Kidney (tissue), 14 donors: ENCODE results near the gene HNRNPLL. TPM values are rescaled to one million over a fixed set of nuclear protein-coding genes. Genes with fewer than 3 reads are reported as not detected.

Experiments
- DNase-seq, 5 donors: peaks; one replicate each; pipeline ENCODE4 v3.0.0-alpha.2; 2013 to 2020
- FAIRE-seq: peaks from 2 replicates; lab custom pipeline; 2012; peaks lifted over from hg19 to GRCh38; lab: Jason Lieb, UNC
- H3K27ac ChIP-seq, 2 donors: one replicate each; pipeline ENCODE4 v1.7.0; 2013; ENCODE audit warnings: low read depth in 2 of 2, low read length in 2 of 2, inconsistent platforms in 1 of 2
- H3K27me3 ChIP-seq: one replicate; pipeline ENCODE4 v1.7.1; 2013; ENCODE audit warnings: low read length, inconsistent platforms; ENCODE audit not compliant: control insufficient read depth, insufficient read depth
- H3K36me3 ChIP-seq, 3 donors: one replicate each; pipeline versions ENCODE4 v1.7.0 to v1.7.1; 2013; ENCODE audit warnings: low read length in 3 of 3, control low read depth in 1 of 3, inconsistent platforms in 1 of 3; ENCODE audit not compliant: insufficient read depth in 3 of 3, control insufficient read depth in 2 of 3
- H3K4me1 ChIP-seq, 3 donors: one replicate each; pipeline versions ENCODE4 v1.7.0 to v1.7.1; 2013; ENCODE audit warnings: low read length in 3 of 3, inconsistent platforms in 1 of 3, low read depth in 1 of 3; ENCODE audit not compliant: control insufficient read depth in 2 of 3, insufficient read depth in 2 of 3
- H3K4me3 ChIP-seq, 3 donors: one replicate each; pipeline versions ENCODE4 v1.7.0 to v1.8.1; 2013; ENCODE audit warnings: low read length in 3 of 3, control low read depth in 1 of 3, inconsistent platforms in 1 of 3
- H3K9ac ChIP-seq, 3 donors: one replicate each; pipeline versions ENCODE4 v1.7.0 to v1.7.1; 2013; ENCODE audit warnings: low read length in 3 of 3, control low read depth in 1 of 3, inconsistent platforms in 1 of 3
- H3K9me3 ChIP-seq, 3 donors: one replicate each; pipeline versions ENCODE4 v1.7.0 to v1.7.1; 2013; ENCODE audit warnings: low read length in 3 of 3, control low read depth in 1 of 3, inconsistent platforms in 1 of 3; ENCODE audit not compliant: control insufficient read depth in 2 of 3, insufficient read depth in 1 of 3
- CTCF ChIP-seq: IDR thresholded peaks from 3 replicates; pipeline ENCODE4 v1.5.1; 2012; ENCODE audit warnings: mild to moderate bottlenecking, moderate library complexity, borderline replicate concordance; ENCODE audit not compliant: insufficient read depth; ENCODE audit errors: extremely low read depth
- intact Hi-C: fragments of 100-400 bp; cut with DNase I; formaldehyde crosslinking; loops from one replicate; pipeline ENCODE4 v1.11.1; 2022
- polyA plus RNA-seq: library from polyadenylated mRNA; stranded (reverse); fragments of 350-450 nt; fragmentation: Illumina TruSeq; extraction: RNeasy Lipid Tissue Mini Kit (QIAGEN cat#74804); gene quantifications from one replicate; pipeline ENCODE4 v1.2.3, GENCODE V29; 2014; ENCODE audit warnings: low read depth, low replicate concordance; ENCODE audit not compliant: insufficient read depth
- total RNA-seq: library from RNA; stranded (reverse); fragmentation: NEBNext Ultra II Directional; extraction: Animal tissue kit (Norgen Biotek cat#: 25700); gene quantifications from one replicate; pipeline ENCODE4 v1.2.1, GENCODE V29; 2021
- donor health status: control.
- donor health status: control.
- donor health status: control.
- donor health status: control.
- donor health status: control.
- donor health status: DM: yes; HTN: yes; CAD: no.
- donor health status: Normal renal cell carcinoma (clear cell type).

The HNRNPLL gene
- total and polyA plus RNA-seq, 2 donors from 2014 or later: 15.5 to 51.0 TPM

- Histone ChIP-seq H3K4me1 (peaks cover 0 to 2% (median 0%) of the 10 kb centered on the region in 3 donors), H3K36me3 (no peaks in the 10 kb centered on the region), H3K9me3 (no peaks in the 10 kb centered on the region), H3K27ac (peak overlapping the region; percentile 88 to 95), H3K4me3 (peak overlapping the region; percentile 53 to 57 (median 54)), H3K27me3 (no peaks in the 10 kb centered on the region), H3K9ac (peak overlapping the region; percentile 16 to 69 (median 57))
- no peak for TF ChIP-seq CTCF
- peak; percentile 79 to 94 (median 90) for DNase-seq
- FAIRE-seq: peak; percentile 19
- intact Hi-C loops: no loop called here
Measured at GRCh38 chr2:38515155-38516074, 87.3 kb downstream of the HNRNPLL start.

DNA sequence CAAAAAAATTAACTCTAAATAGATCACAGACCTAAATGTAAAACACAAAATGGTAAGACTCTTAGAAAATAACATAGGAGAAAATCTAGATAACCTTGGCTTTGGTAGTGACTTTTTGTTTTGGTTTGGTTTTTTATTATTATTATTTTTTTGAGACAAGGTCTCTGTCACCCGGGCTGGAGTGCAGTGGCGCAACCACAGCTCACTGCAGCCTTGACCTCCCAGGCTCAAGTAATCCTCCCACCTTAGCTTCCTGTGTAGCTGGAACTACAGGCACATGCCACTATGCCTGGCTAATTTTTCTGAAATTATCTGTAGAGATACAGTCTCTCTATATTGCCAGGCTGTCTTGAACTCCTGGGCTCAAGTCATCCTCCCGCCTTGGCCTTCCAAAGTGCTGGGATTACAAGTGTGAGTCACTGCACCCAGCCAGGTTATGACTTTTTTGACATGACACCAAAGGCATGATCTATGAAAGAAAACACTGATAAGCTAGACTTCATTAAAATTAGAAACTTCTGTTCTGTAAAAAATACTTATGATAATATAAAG is 88.0 kb downstream of the HNRNPLL start:
- Histone ChIP-seq H3K9me3 (no peaks in the 10 kb centered on the region), H3K36me3 (no peaks in the 10 kb centered on the region), H3K4me3 (peak overlapping the region in 1 of 3 donors; percentile 53), H3K9ac (no peak overlapping the region), H3K27me3 (no peaks in the 10 kb centered on the region), H3K4me1 (peaks cover 0 to 4% (median 4%) of the 10 kb centered on the region in 3 donors), H3K27ac (no peak overlapping the region)
- intact Hi-C loops: no loop called here
- no peak for TF ChIP-seq CTCF
- DNase-seq (no peak), FAIRE-seq (no peak)

DNA sequence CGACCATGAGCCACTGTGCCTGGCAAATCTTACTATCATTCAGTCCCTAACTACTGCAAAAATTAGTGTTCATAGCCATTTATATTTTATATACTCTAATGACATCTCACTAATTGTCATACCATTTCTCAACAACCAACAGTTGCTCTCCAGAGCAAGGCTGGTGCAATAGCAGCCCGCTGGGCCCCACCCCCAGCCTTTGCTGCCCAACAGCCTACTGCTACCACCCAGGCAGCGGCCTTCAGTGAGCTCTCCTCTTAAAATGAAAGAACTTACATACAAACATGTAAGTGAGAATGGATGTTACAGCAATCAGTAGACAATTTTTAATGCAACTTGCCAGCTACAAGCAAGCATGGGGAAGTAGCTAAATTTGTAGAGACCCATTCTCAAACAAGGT is 90.5 kb downstream of the HNRNPLL start:
- TF ChIP-seq CTCF: no peak
- no peak for FAIRE-seq
- Histone ChIP-seq H3K9ac (no peak overlapping the region), H3K4me1 (peaks cover 0 to 13% (median 12%) of the 10 kb centered on the region in 3 donors), H3K4me3 (no peak overlapping the region), H3K9me3 (no peaks in the 10 kb centered on the region), H3K36me3 (no peaks in the 10 kb centered on the region), H3K27me3 (no peaks in the 10 kb centered on the region), H3K27ac (no peak overlapping the region)
- DNase-seq: no peak
- intact Hi-C loops: no loop called here

Other genes starting within 250 kb of the HNRNPLL start
- gene ATL2, start 225.7 kb downstream of the HNRNPLL start, total RNA-seq: 52.1 TPM
- gene ATL2, start 225.7 kb downstream of the HNRNPLL start, polyA plus RNA-seq: 22.0 TPM
- gene GALM, start 63.2 kb upstream of the HNRNPLL start, total RNA-seq: 17.9 TPM
- gene GALM, start 63.2 kb upstream of the HNRNPLL start, polyA plus RNA-seq: 79.9 TPM
- 123 TPM for gene SRSF7, start 148.4 kb upstream of the HNRNPLL start, total RNA-seq
- gene SRSF7, start 148.4 kb upstream of the HNRNPLL start, polyA plus RNA-seq: 74.1 TPM
- 11.0 TPM for gene GEMIN6, start 175.3 kb upstream of the HNRNPLL start, total RNA-seq
- 24.7 TPM for gene GEMIN6, start 175.3 kb upstream of the HNRNPLL start, polyA plus RNA-seq